GM19239 (cell line): ENCODE results near the gene HAUS3.

Experiments
- DNase-seq: peaks from one replicate; pipeline ENCODE4 v3.0.0; 2011; ENCODE audit warnings: low spot score; ENCODE audit not compliant: insufficient read length
- FAIRE-seq: peaks from 2 replicates; lab custom pipeline; 2011; peaks lifted over from hg19 to GRCh38; lab: Jason Lieb, UNC

HAUS3 gene

GRCh38 chr4:2241410-2242353 is at the start of gene HAUS3, which contains the start of gene POLN:
Gene HAUS3, minus strand, starts transcription at chr4:2242121. Its CDS starts 1,175 bp downstream, at chr4:2240946.
Gene POLN, minus strand, starts transcription at chr4:2242121. Its CDS starts 12,890 bp downstream, at chr4:2229231.
- DNase-seq = peak; percentile 98
- peak; percentile 98 for FAIRE-seq

- DNase-seq = no peak
- FAIRE-seq = no peak
These were observed 49.2 kb upstream of the HAUS3 start for GRCh38 chr4:2290974-2291704.

DNA sequence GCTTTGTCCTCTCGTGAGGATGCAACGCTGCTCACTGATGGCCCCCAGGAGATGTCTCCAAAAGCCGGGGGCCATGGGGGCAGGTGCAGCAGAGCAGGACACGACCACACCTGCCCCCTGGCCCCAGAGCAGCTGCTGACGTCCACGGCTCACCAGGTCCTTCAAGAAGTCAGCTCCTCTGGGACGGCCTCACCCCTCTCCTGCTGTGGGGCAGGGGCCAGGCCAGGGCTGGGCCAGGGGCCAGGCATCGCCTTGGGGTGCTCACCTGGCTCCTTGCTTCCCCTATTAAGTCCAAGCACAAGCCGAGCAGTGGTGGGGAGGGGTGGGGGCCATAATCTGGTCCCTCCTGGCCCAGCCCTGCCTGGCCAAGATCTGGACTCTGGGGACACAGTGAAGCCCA is 48.6 kb upstream of the HAUS3 start:
- FAIRE-seq (no peak), DNase-seq (no peak)

DNA sequence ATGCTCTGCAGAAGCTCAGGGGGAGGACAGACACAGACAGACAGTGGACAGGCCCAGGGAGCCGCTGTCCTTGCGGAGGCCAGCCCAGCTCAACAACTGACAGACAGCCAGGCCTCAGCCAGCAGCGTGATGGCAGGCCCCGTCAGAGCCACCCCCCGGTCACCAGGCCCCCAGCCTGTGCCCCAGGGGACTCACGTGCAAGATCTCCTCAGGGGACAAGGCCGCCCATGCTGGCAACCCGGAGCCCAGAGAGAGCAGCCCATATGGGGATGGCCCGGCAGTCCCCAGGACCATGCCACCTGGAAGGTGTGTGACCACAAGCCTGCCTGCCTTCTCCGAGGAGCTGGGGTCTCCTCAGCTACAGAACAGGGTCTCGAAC is 48.0 kb upstream of the HAUS3 start:
- DNase-seq = no peak
- no peak for FAIRE-seq

DNA sequence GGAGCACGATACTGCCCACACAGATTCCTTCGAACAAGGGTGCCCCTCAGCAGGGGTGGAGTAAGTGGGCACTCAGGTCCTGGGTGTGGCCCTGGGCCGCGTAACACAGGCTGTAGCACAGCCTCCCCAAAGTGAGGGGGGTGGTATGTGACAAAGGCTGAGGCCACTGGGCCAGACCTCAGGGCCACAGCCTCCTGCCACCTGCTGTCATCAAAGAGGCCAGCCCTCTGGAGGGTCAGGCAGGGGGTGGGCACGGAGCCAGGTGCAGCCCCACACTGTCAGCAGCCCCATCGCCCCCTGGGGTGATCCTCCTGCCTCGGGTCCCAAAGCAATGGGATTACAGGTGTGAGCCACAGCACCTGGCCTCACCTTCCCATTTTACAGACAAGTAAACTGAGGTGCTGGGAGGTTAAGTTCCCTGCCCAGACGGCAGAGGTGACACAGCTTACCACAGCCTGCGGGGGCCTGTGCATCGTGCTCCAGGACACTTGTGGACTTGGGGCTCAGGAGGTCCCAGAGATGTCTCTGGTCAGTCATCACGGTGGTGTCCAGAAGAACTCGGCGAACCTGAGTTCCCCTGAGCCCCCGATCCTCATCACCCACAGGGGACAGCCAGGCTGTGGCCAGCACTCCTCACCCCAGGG is 47.5 kb upstream of the HAUS3 start:
- DNase-seq (no peak), FAIRE-seq (no peak)

GRCh38 chr4:2288051-2288541 is 46.2 kb upstream of the HAUS3 start:
- no peak for FAIRE-seq
- no peak for DNase-seq

DNA sequence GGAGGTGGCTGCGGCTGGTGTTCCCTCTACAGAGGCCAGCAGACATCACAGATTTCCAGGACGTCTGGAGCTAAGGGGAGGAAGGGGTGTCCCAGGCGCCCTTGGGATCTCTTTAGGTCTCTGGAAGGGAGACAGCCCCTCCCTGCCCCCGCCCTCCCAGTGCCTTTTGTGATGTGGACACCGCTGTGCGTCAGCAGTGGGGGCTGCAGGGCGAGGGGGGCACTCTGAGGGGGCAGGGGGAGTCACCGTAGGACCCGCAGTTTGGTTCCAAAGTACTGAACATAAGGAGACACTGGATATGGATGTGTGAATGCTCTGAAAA is 45.6 kb upstream of the HAUS3 start:
- no peak for DNase-seq
- no peak for FAIRE-seq

DNA sequence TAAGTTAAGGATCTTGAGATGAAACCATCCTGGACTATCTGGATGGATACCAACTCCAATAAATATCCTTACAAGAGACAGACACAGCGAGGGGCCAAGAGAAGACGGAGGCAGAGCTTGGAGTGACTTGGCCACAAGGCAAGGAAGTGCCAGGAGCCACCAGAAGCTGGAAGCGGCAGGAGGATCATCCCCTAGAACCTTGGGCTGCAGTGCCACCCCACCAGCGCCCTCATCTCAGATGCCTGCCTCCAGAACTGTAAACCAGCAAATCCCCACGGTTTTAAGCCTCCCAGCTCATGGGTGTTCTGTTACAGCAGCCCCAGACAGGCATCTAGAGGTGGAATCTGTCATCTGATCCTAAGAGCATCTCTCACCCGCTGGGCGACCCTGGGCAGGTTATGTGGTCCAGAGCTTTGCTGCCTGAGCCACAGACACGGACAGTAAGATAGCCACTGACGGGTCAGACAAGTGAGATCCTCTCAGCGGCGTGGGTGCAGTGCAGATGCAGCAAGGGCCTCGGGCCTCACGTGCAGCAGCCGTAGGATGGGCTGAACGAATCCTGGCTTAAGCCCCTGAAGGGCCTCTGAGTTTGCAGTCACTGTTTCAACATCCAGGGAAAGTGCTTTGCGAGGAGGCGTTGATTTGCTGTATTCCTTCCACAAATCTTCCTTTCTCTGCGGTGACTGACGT is 45.1 kb upstream of the HAUS3 start:
- DNase-seq (no peak), FAIRE-seq (no peak)

DNA sequence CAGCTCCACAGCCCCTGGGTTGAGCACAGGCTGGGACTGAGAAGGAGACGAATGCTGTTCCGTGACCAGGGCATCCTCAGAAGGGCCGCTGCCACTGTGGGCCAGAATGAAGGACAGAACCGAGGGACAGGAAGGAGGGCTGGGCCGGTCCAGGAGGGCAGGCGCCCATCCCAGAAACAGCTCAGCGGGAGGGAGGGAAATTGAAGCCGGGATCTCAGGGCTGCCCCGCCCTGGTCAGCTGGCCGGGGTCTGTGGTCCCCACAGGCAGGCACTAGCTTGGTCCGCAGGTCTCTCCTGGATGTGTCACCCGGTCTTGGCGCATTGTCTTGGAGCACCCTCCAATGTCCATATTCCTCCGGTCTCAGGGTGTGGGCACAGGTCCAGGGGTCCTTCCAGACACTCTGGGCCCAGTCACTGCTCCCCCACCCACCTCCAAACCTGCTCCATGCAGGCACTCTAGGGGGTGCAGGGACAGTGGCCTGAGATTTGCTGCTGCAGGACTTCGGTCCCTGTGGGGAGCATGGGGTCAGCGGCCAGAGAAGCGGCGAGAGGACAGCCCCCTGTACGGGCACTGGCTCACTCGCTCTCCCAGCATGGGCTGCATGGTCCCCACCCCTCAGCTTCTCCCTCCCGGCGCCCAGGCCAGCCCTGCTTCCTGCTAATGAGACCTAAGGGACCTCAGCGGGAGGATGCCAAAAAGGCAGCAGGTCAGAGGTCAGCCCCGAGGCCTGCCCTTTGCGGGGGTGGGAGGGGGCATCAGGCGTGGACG is 43.9 kb upstream of the HAUS3 start:
- no peak for FAIRE-seq
- no peak for DNase-seq

GRCh38 chr4:2284934-2285612 is 43.2 kb upstream of the HAUS3 start:
- DNase-seq = no peak
- no peak for FAIRE-seq

DNA sequence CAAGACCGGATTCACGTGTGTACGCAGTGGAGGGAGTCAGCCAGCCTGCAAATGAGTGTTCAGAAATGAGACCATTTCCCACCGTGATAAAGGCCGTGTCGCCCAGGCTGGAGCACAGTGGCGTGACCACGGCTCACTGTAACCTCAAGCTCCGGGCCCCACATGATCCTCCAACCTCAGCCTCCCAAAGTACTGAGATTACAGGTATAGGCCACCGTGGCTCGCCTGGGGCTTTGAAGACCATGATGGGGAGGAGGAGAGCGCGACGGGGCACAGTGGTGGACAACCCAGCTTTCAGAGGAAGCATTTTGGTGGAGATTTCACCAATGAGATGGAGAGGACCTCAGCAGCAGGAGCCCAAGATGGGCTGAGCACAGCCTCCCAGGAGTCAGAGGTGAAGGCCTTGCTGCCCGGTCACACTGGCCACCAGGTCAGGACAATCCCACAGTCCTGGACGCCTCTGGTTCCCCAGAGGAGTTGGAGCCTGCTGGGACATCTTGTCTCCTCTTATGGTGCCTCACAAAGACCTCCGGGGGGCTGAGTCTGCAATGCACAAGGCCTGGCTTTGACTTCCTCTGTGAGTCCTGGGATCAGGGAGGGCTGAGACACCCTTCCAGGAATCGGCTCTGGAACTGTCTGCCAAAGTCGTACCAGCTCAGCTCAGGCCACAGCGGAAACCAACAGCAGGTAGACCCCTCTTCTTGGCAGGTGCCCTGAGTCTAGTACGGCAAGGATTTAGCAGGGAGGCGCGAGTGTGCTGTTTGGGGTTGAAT is 42.4 kb upstream of the HAUS3 start:
- FAIRE-seq = no peak
- DNase-seq = no peak

DNA sequence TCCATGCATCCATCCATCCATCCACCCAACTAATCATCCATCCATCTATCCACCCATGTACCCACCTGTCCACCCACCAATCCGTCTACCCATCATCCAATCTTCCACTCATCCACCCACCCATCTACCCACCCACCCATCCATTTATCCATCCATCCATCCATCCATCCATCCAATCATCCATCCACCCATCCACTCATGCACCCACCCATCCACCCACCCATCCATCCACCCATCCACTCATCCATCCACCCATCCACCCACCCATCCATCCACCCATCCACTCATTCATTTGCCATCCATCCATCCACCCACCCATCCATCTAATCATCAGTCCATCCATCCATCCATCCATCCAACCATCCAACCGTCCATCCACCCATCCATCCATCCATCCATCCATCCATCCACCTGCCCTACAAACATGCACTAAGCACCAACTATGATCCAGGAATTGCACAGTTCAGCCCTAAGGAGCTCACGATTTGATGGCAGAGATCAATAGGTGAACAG is 41.3 kb upstream of the HAUS3 start:
- DNase-seq (no peak), FAIRE-seq (no peak)

DNA sequence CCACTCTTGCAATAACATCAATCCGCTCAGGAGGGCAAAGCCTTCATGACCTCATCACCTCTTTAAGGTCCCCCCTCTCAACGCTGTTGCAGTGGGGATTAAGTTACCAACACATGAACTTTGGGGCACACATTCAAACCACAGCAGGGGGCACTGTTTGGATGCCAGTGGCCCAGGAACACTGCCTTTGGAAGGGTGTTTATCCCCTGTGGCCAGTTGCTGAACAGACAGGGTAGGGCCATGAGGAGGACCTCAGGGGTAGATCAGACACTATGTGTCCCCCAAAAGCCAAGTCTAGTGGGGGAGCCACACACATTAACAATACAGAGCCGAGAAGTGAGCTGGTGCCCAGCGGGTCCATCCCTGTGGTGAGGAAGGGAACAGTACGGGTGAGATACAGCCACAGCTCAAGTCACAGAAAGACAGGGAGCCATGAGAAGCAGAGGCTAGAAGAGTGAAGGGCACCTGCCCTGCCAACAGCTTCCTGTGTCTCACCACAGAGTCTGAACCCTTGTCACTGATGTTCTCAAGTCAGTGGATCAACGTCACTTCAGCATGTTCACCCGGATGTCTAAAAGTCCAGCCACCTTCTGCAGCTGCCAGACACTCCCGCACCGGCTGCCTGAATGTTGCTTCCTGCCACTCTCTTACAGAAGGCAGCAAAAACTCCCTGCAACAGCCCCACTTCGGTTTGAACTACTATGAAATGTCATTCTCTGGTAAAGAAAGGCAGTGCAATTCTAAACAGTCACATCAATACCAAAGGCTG is 39.8 kb upstream of the HAUS3 start:
- DNase-seq = peak; percentile 46
- peak; percentile 81 for FAIRE-seq

- FAIRE-seq = no peak
- no peak for DNase-seq
These were observed 38.8 kb upstream of the HAUS3 start for GRCh38 chr4:2280531-2281300.

DNA sequence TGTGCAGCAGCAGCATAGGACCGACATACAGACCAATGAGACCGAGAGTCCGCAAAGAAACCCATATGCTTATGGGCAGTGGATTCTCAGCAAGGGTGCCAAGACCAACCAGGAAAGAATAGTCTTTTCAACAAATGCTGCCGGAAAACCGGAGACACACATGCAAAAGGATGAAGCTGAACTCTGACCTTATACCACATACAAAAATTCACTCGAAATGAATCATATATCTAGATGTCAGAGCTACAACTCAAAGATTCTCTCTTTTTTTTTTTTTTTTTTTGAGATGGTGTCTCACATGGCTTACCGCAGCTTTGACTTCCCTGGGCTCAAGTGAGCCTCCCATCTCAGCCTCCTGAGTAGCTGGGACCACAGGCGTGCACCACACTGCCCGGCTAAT is 36.0 kb upstream of the HAUS3 start:
- FAIRE-seq (no peak), DNase-seq (no peak)

DNA sequence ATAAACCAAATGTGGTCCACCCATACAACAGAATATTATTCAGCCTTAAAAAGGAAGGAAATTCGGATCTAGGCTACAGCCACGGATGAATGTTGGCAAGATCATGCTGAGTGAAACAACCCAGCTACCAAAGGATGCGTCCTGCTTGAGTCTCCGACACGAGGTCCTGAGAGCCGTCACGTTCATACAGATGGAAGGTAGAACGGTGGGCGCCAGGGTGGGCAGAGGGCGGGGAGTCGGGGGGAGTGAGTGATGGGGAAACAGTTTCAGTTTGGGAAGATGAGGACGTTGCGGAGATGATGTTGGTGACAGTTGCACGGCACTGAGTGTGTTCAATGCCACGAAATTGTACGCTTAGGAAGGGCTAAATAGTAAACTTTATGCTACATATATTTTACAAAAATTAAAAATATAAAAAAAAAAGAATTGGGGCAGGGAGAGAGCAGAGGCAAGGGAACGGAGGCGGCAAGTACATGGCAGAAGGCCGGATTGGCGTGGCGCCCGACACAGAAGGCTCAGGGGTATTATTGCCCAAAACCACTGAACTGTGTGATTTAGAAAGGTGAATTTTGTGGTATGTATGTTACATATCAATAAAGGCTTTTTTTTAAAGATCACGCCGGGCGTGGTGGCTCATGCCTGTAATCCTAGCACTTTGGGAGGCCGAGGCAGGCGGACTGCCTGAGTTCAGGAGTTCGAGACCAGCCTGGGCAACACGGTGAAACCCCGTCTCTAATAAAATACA is 34.8 kb upstream of the HAUS3 start:
- FAIRE-seq = no peak
- DNase-seq = no peak
